Measurements from ENCODE around the gene RPTN. TPM values are rescaled to one million over a fixed set of nuclear protein-coding genes. Genes with fewer than 3 reads are reported as not detected.

RPTN gene
- total RNA-seq, 1 experiment from 2014 or later, result not detected

GRCh38 chr1:152141971-152142584 is 16.9 kb downstream of the RPTN start:
- Mint-ChIP-seq H3K27me3 (ENCODE audit: insufficient read depth, unreplicated experiment) (peaks cover 8% of the 10 kb centered on the region), H3K4me1 (ENCODE audit: insufficient read depth, unreplicated experiment) (peaks cover 8% of the 10 kb centered on the region), H3K9me3 (ENCODE audit: unreplicated experiment) (peaks cover 15% of the 10 kb centered on the region), H3K4me3 (ENCODE audit: unreplicated experiment) (no peak overlapping the region), H3K36me3 (ENCODE audit: insufficient read depth, unreplicated experiment) (no peaks in the 10 kb centered on the region), H3K27ac (ENCODE audit: low read depth, unreplicated experiment) (no peak overlapping the region)
- POLR2A ChIA-PET, result interaction anchor here (0.7 to 8.9 kb wide), 16 partner anchors 10 to 307 kb away, joined by 3 to 132 read pairs (median 4); partner anchors contain the start of gene S100A11
- peak; percentile 93 for TF ChIP-seq CTCF (IDR thresholded peaks at IDR 0.05; ENCODE audit: unreplicated experiment)
- no TSS peak for BruUV-seq (replicated peaks)
- CTCF ChIA-PET, result interaction anchor here (0.7 to 3.8 kb wide), 34 partner anchors 9 to 527 kb away, joined by 3 to 276 read pairs (median 7); partner anchors contain the start of gene RPTN
- peak; percentile 94 for DNase-seq (ENCODE audit: unreplicated experiment)
- intact Hi-C loops (cut with micrococcal nuclease), result loop anchor here (1.0 to 5.0 kb wide), 9 partner anchors 31 to 316 kb away; no protein-coding TSS in a partner anchor

- H3K9me3 Mint-ChIP-seq (ENCODE audit: unreplicated experiment), result no peaks in the 10 kb centered on the region
- H3K4me1 Mint-ChIP-seq (ENCODE audit: insufficient read depth, unreplicated experiment), result no peaks in the 10 kb centered on the region
- ChIA-PET POLR2A (interaction anchor here (1.1 to 8.9 kb wide), 6 partner anchors 16 to 337 kb away, joined by 3 to 132 read pairs (median 4); no protein-coding TSS in a partner anchor), CTCF (interaction anchor here (0.6 to 9.8 kb wide), 9 partner anchors 31 to 322 kb away, joined by 3 to 119 read pairs (median 4); no protein-coding TSS in a partner anchor)
- H3K36me3 Mint-ChIP-seq (ENCODE audit: insufficient read depth, unreplicated experiment), result no peaks in the 10 kb centered on the region
- no peak for DNase-seq (ENCODE audit: unreplicated experiment)
- no TSS peak for BruUV-seq (replicated peaks)
- intact Hi-C loops (cut with micrococcal nuclease), result no loop called here
- H3K27ac Mint-ChIP-seq (ENCODE audit: low read depth, unreplicated experiment), result no peak overlapping the region
- H3K4me3 Mint-ChIP-seq (ENCODE audit: unreplicated experiment), result no peak overlapping the region
- no peak for TF ChIP-seq CTCF (IDR thresholded peaks at IDR 0.05; ENCODE audit: unreplicated experiment)
- H3K27me3 Mint-ChIP-seq (ENCODE audit: insufficient read depth, unreplicated experiment), result peaks cover 21% of the 10 kb centered on the region
Measured at GRCh38 chr1:152137215-152137614, 21.8 kb downstream of the RPTN start.

GRCh38 chr1:152130186-152130585 is 28.8 kb downstream of the RPTN start:
- no TSS peak for BruUV-seq (replicated peaks)
- Mint-ChIP-seq H3K4me3 (ENCODE audit: unreplicated experiment) (no peak overlapping the region), H3K4me1 (ENCODE audit: insufficient read depth, unreplicated experiment) (no peaks in the 10 kb centered on the region), H3K9me3 (ENCODE audit: unreplicated experiment) (no peaks in the 10 kb centered on the region), H3K27ac (ENCODE audit: low read depth, unreplicated experiment) (no peak overlapping the region), H3K36me3 (ENCODE audit: insufficient read depth, unreplicated experiment) (no peaks in the 10 kb centered on the region), H3K27me3 (ENCODE audit: insufficient read depth, unreplicated experiment) (peaks cover 6% of the 10 kb centered on the region)
- ChIA-PET CTCF (interaction anchor here (0.5 to 9.8 kb wide), 6 partner anchors 12 to 1920 kb away, joined by 3 to 119 read pairs (median 5); no protein-coding TSS in a partner anchor), POLR2A (interaction anchor here (1.4 kb wide), 1 partner anchor 10 kb away, joined by 4 read pairs; no protein-coding TSS in a partner anchor)
- DNase-seq (ENCODE audit: unreplicated experiment), result no peak
- intact Hi-C loops (cut with micrococcal nuclease), result no loop called here
- TF ChIP-seq CTCF (IDR thresholded peaks at IDR 0.05; ENCODE audit: unreplicated experiment), result no peak

- Mint-ChIP-seq H3K27ac (ENCODE audit: low read depth, unreplicated experiment) (no peak overlapping the region), H3K27me3 (ENCODE audit: insufficient read depth, unreplicated experiment) (no peaks in the 10 kb centered on the region), H3K36me3 (ENCODE audit: insufficient read depth, unreplicated experiment) (no peaks in the 10 kb centered on the region), H3K4me3 (ENCODE audit: unreplicated experiment) (no peak overlapping the region), H3K9me3 (ENCODE audit: unreplicated experiment) (no peaks in the 10 kb centered on the region), H3K4me1 (ENCODE audit: insufficient read depth, unreplicated experiment) (no peaks in the 10 kb centered on the region)
- POLR2A ChIA-PET, result interaction anchor here (0.7 kb wide), 1 partner anchor 15 kb away, joined by 3 read pairs; no protein-coding TSS in a partner anchor
- intact Hi-C loops (cut with micrococcal nuclease), result no loop called here
- TF ChIP-seq CTCF (IDR thresholded peaks at IDR 0.05; ENCODE audit: unreplicated experiment), result no peak
- no peak for DNase-seq (ENCODE audit: unreplicated experiment)
- CTCF ChIA-PET, result no interaction called here
- no TSS peak for BruUV-seq (replicated peaks)
Measured at GRCh38 chr1:152127673-152128072, 31.4 kb downstream of the RPTN start.
